Erythroblast (primary cell): ENCODE measurements around the gene MAN2A1.

Experiments
- GATA1 ChIP-seq: IDR thresholded peaks from 2 replicates; pipeline ENCODE4 v1.6.1; 2011; ENCODE audit warnings: low read depth, mild to moderate bottlenecking, control low read depth, low read length, moderate library complexity
- POLR2A ChIP-seq: IDR thresholded peaks from 2 replicates; pipeline ENCODE4 v1.6.1; 2011; ENCODE audit warnings: mild to moderate bottlenecking, low read length

- TF ChIP-seq POLR2A, result no peak
- TF ChIP-seq GATA1, result no peak
These were observed 213.3 kb downstream of the MAN2A1 start for GRCh38 chr5:109903061-109903460.
